Endodermal cell (in vitro differentiated cells): ENCODE measurements around the gene MICALL2. TPM values are rescaled to one million over a fixed set of nuclear protein-coding genes. Genes with fewer than 3 reads are reported as not detected.

Source experiments
- DNase-seq: peaks from one replicate; pipeline ENCODE4 v3.0.0-alpha.2; 2017
- H3K27ac ChIP-seq: 2 replicates; pipeline ENCODE4 v1.5.1; 2013; ENCODE audit warnings: mild to moderate bottlenecking, low read depth, low read length, moderate library complexity
- H3K27me3 ChIP-seq: 2 replicates; pipeline ENCODE4 v1.6.1; 2013; ENCODE audit warnings: mild to moderate bottlenecking, low read length, moderate library complexity; ENCODE audit not compliant: insufficient read depth, control insufficient read depth, poor library complexity, severe bottlenecking
- H3K36me3 ChIP-seq: 2 replicates; pipeline ENCODE4 v1.7.0; 2013; ENCODE audit warnings: mild to moderate bottlenecking, low read length, moderate library complexity; ENCODE audit not compliant: control insufficient read depth, insufficient read depth
- H3K4me1 ChIP-seq: one replicate; pipeline ENCODE4 v1.7.0; 2013; ENCODE audit warnings: low read length; ENCODE audit not compliant: control insufficient read depth, insufficient read depth
- H3K4me3 ChIP-seq: 2 replicates; pipeline ENCODE4 v1.5.1; 2013; ENCODE audit warnings: mild to moderate bottlenecking, low read length, moderate library complexity
- H3K9ac ChIP-seq: 2 replicates; pipeline ENCODE4 v1.6.1; 2013; ENCODE audit warnings: mild to moderate bottlenecking, low read length, moderate library complexity; ENCODE audit not compliant: poor library complexity, severe bottlenecking; ENCODE audit errors: extremely low read depth
- H3K9me3 ChIP-seq: 2 replicates; pipeline ENCODE4 v1.6.1; 2013; ENCODE audit warnings: mild to moderate bottlenecking, low read length, moderate library complexity; ENCODE audit not compliant: control insufficient read depth
- H3K27ac Mint-ChIP-seq: 2 replicates; pipeline ENCODE4 v1.8.0; 2020; ENCODE audit warnings: mixed read lengths
- H3K27me3 Mint-ChIP-seq: 2 replicates; pipeline ENCODE4 v1.8.0; 2021; ENCODE audit warnings: mild to moderate bottlenecking, mixed read lengths; ENCODE audit not compliant: insufficient read depth
- H3K36me3 Mint-ChIP-seq: 2 replicates; pipeline ENCODE4 v1.8.0; 2020; ENCODE audit warnings: low read depth, mixed read lengths
- H3K4me1 Mint-ChIP-seq: 2 replicates; pipeline ENCODE4 v1.8.0; 2020; ENCODE audit warnings: mixed read lengths
- H3K4me3 Mint-ChIP-seq: 2 replicates; pipeline ENCODE4 v1.8.0; 2020; ENCODE audit warnings: mild to moderate bottlenecking, moderate library complexity, mixed read lengths
- H3K9me3 Mint-ChIP-seq: 2 replicates; pipeline ENCODE4 v1.8.0; 2020; ENCODE audit warnings: mild to moderate bottlenecking, mixed read lengths
- CTCF ChIP-seq: fragments of 200-600 bp; sonication (generic); conservative IDR thresholded peaks from 2 replicates; pipeline ENCODE4 v1.5.0; 2021; ENCODE audit warnings: antibody characterized with exemption, mild to moderate bottlenecking
- WGBS, 2 experiments: methylation state at CpG; one replicate each; pipeline versions ENCODE4 v1.1.5 to v1.1.7; 2013; ENCODE audit warnings: missing lambda C conversion rate in 2 of 2, mixed read lengths in 1 of 2; ENCODE audit not compliant: insufficient coverage in 1 of 2, insufficient read length in 1 of 2; 5-methylcytosine and 5-hydroxymethylcytosine counted together
- total RNA-seq, 2 donors: library from RNA; stranded (reverse); fragmentation: NEBNext Ultra II Directional in 1 of 2; extraction: Animal tissue kit (Norgen Biotek cat#: 25700) in 1 of 2; gene quantifications; 2 replicates in 1 of 2; 3 replicates in 1 of 2; pipeline ENCODE4 v1.2.1, GENCODE V29; 2021

Gene MICALL2
- total RNA-seq, 2 donors from 2014 or later: 19.4 to 24.8 TPM

GRCh38 chr7:1394371-1394770 is 64.9 kb downstream of the MICALL2 start:
- DNase-seq: no peak
- TF ChIP-seq CTCF: no peak
- Histone ChIP-seq H3K27me3 (peaks cover 3% of the 10 kb centered on the region), H3K36me3 (no peaks in the 10 kb centered on the region), H3K9ac (no peak overlapping the region), H3K9me3 (peaks cover 8% of the 10 kb centered on the region), H3K27ac (no peak overlapping the region), H3K4me3 (no peak overlapping the region), H3K4me1 (no peaks in the 10 kb centered on the region)
- no peak overlapping the region for H3K4me3 Mint-ChIP-seq
- no peak overlapping the region for H3K27ac Mint-ChIP-seq
- peaks cover 20% of the 10 kb centered on the region for H3K9me3 Mint-ChIP-seq
- peaks cover 17% of the 10 kb centered on the region for H3K27me3 Mint-ChIP-seq
- WGBS, 2 experiments: 82 to 88% methylated on average over 4 of the region's 4 CpGs
- H3K36me3 Mint-ChIP-seq: no peaks in the 10 kb centered on the region
- no peaks in the 10 kb centered on the region for H3K4me1 Mint-ChIP-seq

- H3K4me1 Mint-ChIP-seq: no peaks in the 10 kb centered on the region
- Histone ChIP-seq H3K9ac (no peak overlapping the region), H3K4me1 (no peaks in the 10 kb centered on the region), H3K36me3 (no peaks in the 10 kb centered on the region), H3K4me3 (no peak overlapping the region), H3K9me3 (peaks cover 8% of the 10 kb centered on the region), H3K27ac (no peak overlapping the region), H3K27me3 (no peaks in the 10 kb centered on the region)
- TF ChIP-seq CTCF: no peak
- peaks cover 20% of the 10 kb centered on the region for H3K9me3 Mint-ChIP-seq
- H3K27ac Mint-ChIP-seq: no peak overlapping the region
- WGBS, 2 experiments: 82 to 100% methylated on average over 2 to 7 of the region's 7 CpGs
- H3K27me3 Mint-ChIP-seq: peaks cover 17% of the 10 kb centered on the region
- no peak overlapping the region for H3K4me3 Mint-ChIP-seq
- DNase-seq: no peak
- no peaks in the 10 kb centered on the region for H3K36me3 Mint-ChIP-seq
These were observed 65.8 kb downstream of the MICALL2 start for GRCh38 chr7:1393421-1393820.

GRCh38 chr7:1392556-1392955 is 66.7 kb downstream of the MICALL2 start:
- Histone ChIP-seq H3K9ac (no peak overlapping the region), H3K27ac (no peak overlapping the region), H3K36me3 (no peaks in the 10 kb centered on the region), H3K9me3 (peaks cover 8% of the 10 kb centered on the region), H3K4me3 (no peak overlapping the region), H3K27me3 (no peaks in the 10 kb centered on the region), H3K4me1 (no peaks in the 10 kb centered on the region)
- WGBS, 2 experiments: 60 to 88% methylated on average over 1 to 4 of the region's 4 CpGs
- no peaks in the 10 kb centered on the region for H3K4me1 Mint-ChIP-seq
- no peak for DNase-seq
- peaks cover 20% of the 10 kb centered on the region for H3K9me3 Mint-ChIP-seq
- no peak overlapping the region for H3K4me3 Mint-ChIP-seq
- H3K36me3 Mint-ChIP-seq: no peaks in the 10 kb centered on the region
- TF ChIP-seq CTCF: no peak
- peaks cover 14% of the 10 kb centered on the region for H3K27me3 Mint-ChIP-seq
- H3K27ac Mint-ChIP-seq: no peak overlapping the region
